ENCODE results near the gene CAMTA1.

CAMTA1 gene

GRCh38 chr1:6942990-6943389 lies 157.7 kb downstream of the CAMTA1 start:
- no peak for DNase-seq
- Histone ChIP-seq H2AFZ (ENCODE audit: low read length) (no peak overlapping the region), H3K27me3 (replicated peaks; ENCODE audit: insufficient read depth, low read length) (no peaks in the 10 kb centered on the region), H3K9me3 (replicated peaks; ENCODE audit: insufficient read depth, low read length) (no peaks in the 10 kb centered on the region), H3K4me2 (ENCODE audit: low read depth, low read length) (no peak overlapping the region), H3K79me2 (ENCODE audit: low read length) (no peaks in the 10 kb centered on the region), H4K20me1 (ENCODE audit: insufficient read depth, low read length) (no peaks in the 10 kb centered on the region), H3F3A (ENCODE audit: insufficient read depth, low read length) (no peaks in the 10 kb centered on the region), H3K4me3 (ENCODE audit: low read length) (no peak overlapping the region), H3K4me1 (ENCODE audit: low read length) (no peaks in the 10 kb centered on the region), H3K27ac (ENCODE audit: low read length) (no peak overlapping the region), H3K9me2 (replicated peaks; ENCODE audit: insufficient read depth, low read length) (no peaks in the 10 kb centered on the region), H3K36me3 (replicated peaks; ENCODE audit: insufficient read depth, low read length) (no peaks in the 10 kb centered on the region), H3K9ac (ENCODE audit: low read length) (no peak overlapping the region)
- TF ChIP-seq CTCF (IDR thresholded peaks at IDR 0.05; ENCODE audit: low read length) (no peak), EZH2phosphoT487 (IDR thresholded peaks at IDR 0.05; ENCODE audit: low read length) (no peak), EZH2 (optimal IDR thresholded peaks at IDR 0.05; ENCODE audit: low read depth, low read length) (no peak)

- H3K4me2 ChIP-seq (ENCODE audit: low read depth, low read length), result no peak overlapping the region
- no peak overlapping the region for H3K9ac ChIP-seq (ENCODE audit: low read length)
- DNase-seq, result no peak
- no peak overlapping the region for H3K4me3 ChIP-seq (ENCODE audit: low read length)
- H3K27ac ChIP-seq (ENCODE audit: low read length), result no peak overlapping the region
- no peaks in the 10 kb centered on the region for H4K20me1 ChIP-seq (ENCODE audit: insufficient read depth, low read length)
- H3F3A ChIP-seq (ENCODE audit: insufficient read depth, low read length), result no peaks in the 10 kb centered on the region
- H3K79me2 ChIP-seq (ENCODE audit: low read length), result no peaks in the 10 kb centered on the region
- TF ChIP-seq EZH2 (optimal IDR thresholded peaks at IDR 0.05; ENCODE audit: low read depth, low read length) (no peak), EZH2phosphoT487 (IDR thresholded peaks at IDR 0.05; ENCODE audit: low read length) (no peak), CTCF (IDR thresholded peaks at IDR 0.05; ENCODE audit: low read length) (no peak)
- no peaks in the 10 kb centered on the region for H3K9me2 ChIP-seq (replicated peaks; ENCODE audit: insufficient read depth, low read length)
- no peaks in the 10 kb centered on the region for H3K27me3 ChIP-seq (replicated peaks; ENCODE audit: insufficient read depth, low read length)
- H3K9me3 ChIP-seq (replicated peaks; ENCODE audit: insufficient read depth, low read length), result no peaks in the 10 kb centered on the region
- H3K4me1 ChIP-seq (ENCODE audit: low read length), result no peaks in the 10 kb centered on the region
- no peaks in the 10 kb centered on the region for H3K36me3 ChIP-seq (replicated peaks; ENCODE audit: insufficient read depth, low read length)
- H2AFZ ChIP-seq (ENCODE audit: low read length), result no peak overlapping the region
These were observed 159.2 kb downstream of the CAMTA1 start for GRCh38 chr1:6944434-6944833.

GRCh38 chr1:6947952-6948351 lies 162.7 kb downstream of the CAMTA1 start:
- Histone ChIP-seq H3K9me2 (replicated peaks; ENCODE audit: insufficient read depth, low read length) (no peaks in the 10 kb centered on the region), H3K4me2 (ENCODE audit: low read depth, low read length) (no peak overlapping the region), H3K27ac (ENCODE audit: low read length) (no peak overlapping the region), H3K36me3 (replicated peaks; ENCODE audit: insufficient read depth, low read length) (no peaks in the 10 kb centered on the region), H3F3A (ENCODE audit: insufficient read depth, low read length) (no peaks in the 10 kb centered on the region), H2AFZ (ENCODE audit: low read length) (no peak overlapping the region), H3K4me3 (ENCODE audit: low read length) (no peak overlapping the region), H3K79me2 (ENCODE audit: low read length) (no peaks in the 10 kb centered on the region), H3K27me3 (replicated peaks; ENCODE audit: insufficient read depth, low read length) (no peaks in the 10 kb centered on the region), H3K9ac (ENCODE audit: low read length) (no peak overlapping the region), H3K9me3 (replicated peaks; ENCODE audit: insufficient read depth, low read length) (no peaks in the 10 kb centered on the region), H3K4me1 (ENCODE audit: low read length) (no peaks in the 10 kb centered on the region), H4K20me1 (ENCODE audit: insufficient read depth, low read length) (no peaks in the 10 kb centered on the region)
- no peak for DNase-seq
- TF ChIP-seq CTCF (IDR thresholded peaks at IDR 0.05; ENCODE audit: low read length), result no peak
- TF ChIP-seq EZH2phosphoT487 (IDR thresholded peaks at IDR 0.05; ENCODE audit: low read length), result no peak
- TF ChIP-seq EZH2 (optimal IDR thresholded peaks at IDR 0.05; ENCODE audit: low read depth, low read length), result no peak
